AG10803 (cell line): ENCODE data around the gene KMT2D.

Experiments used
- DNase-seq: peaks from one replicate; pipeline ENCODE4 v3.0.0; 2010; ENCODE audit warnings: low read depth
- H3K4me3 ChIP-seq: 2 replicates; pipeline ENCODE4 v1.5.1; 2011; ENCODE audit warnings: mild to moderate bottlenecking, low read length, control low read depth
- TF ChIP-seq, protein P1 (sequence below): conservative IDR thresholded peaks from 2 replicates; pipeline ENCODE4 v1.5.1; 2011; ENCODE audit warnings: mild to moderate bottlenecking, low read length, control low read depth, inconsistent platforms

Gene KMT2D

DNA sequence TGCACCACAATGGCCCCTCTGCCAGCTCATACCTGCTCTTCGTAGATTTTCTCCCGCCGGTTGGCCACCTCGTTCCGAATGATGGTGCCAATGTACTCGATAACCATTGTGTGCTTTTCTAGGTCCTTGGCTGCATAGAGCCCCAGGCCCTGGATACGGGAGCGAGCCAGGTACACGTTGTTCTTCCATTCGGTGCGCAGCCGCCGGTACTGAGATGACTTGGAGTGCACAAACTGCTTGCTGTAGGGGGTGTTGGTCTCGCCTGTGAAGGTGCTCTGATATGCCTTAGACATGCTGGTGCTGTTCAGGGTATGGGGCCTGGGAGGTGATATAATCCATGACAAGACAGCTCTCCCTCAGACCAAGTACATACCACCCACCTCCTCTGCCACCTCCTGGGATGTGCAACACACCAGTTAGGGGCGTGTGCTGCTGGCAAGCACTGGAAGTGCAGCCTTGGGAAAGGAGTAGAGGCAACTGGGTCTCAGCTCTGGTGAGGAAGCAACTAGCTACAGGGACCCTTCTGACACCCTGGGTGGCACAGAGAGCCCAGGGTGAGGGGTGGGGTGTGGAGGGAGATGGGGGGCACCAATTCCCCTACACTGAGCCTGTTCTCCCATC lies 37.9 kb downstream of the KMT2D start:
- TF ChIP-seq, protein P1, sequence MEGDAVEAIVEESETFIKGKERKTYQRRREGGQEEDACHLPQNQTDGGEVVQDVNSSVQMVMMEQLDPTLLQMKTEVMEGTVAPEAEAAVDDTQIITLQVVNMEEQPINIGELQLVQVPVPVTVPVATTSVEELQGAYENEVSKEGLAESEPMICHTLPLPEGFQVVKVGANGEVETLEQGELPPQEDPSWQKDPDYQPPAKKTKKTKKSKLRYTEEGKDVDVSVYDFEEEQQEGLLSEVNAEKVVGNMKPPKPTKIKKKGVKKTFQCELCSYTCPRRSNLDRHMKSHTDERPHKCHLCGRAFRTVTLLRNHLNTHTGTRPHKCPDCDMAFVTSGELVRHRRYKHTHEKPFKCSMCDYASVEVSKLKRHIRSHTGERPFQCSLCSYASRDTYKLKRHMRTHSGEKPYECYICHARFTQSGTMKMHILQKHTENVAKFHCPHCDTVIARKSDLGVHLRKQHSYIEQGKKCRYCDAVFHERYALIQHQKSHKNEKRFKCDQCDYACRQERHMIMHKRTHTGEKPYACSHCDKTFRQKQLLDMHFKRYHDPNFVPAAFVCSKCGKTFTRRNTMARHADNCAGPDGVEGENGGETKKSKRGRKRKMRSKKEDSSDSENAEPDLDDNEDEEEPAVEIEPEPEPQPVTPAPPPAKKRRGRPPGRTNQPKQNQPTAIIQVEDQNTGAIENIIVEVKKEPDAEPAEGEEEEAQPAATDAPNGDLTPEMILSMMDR: no peak
- no peak overlapping the region for H3K4me3 ChIP-seq
- DNase-seq: no peak

DNA sequence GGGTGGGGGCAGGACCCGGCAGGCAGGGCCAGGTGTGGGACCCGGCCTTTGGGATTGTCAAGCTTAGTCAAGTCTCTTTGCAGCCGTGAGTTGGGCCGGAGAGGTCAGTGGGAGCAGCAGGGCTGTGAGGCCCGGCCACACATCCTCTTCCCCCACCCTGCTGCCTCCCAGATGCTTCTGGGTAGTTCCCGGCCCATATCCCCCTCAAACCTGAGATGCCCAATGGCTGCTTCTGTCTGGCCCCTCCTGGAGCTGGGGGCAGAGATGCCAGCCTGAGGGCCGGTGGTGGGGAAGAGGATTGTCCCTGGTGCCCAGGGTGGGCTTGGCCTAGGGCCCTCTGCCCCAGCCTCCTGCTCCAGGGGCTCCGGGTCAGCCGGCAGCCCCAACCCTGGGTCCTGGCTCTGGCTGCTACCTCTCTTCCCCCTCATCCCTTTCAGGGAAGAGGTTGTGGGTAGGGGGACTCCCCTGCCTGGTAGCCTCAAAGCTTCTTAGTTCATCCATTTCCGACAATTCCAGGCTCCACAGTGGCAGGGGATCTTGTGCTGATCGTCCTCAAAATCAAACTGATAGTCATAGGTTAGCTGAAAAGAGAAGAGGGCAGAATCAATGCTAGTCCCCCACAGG lies 39.2 kb downstream of the KMT2D start:
- H3K4me3 ChIP-seq: no peak overlapping the region
- TF ChIP-seq, protein P1: no peak
- no peak for DNase-seq

DNA sequence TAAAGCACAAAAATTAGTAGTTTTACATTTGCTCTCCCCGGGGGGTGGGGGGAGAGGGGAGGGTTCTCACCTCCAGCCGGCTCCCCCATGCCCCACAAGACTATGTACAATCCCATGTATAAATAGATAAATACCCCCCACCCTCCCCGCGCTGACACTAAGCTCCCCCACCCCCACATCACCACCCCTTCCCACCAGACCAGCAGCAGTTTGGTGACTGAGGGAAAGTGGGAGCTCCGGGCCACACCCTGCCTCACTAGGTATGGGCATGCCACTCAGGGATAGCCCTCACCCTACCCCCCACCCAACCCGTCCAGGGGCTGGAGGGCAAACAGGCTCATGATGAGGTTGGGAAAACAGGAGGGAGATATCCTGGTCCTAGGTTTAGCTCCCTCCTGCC lies 40.2 kb downstream of the KMT2D start:
- TF ChIP-seq, protein P1: no peak
- no peak overlapping the region for H3K4me3 ChIP-seq
- DNase-seq: no peak

DNA sequence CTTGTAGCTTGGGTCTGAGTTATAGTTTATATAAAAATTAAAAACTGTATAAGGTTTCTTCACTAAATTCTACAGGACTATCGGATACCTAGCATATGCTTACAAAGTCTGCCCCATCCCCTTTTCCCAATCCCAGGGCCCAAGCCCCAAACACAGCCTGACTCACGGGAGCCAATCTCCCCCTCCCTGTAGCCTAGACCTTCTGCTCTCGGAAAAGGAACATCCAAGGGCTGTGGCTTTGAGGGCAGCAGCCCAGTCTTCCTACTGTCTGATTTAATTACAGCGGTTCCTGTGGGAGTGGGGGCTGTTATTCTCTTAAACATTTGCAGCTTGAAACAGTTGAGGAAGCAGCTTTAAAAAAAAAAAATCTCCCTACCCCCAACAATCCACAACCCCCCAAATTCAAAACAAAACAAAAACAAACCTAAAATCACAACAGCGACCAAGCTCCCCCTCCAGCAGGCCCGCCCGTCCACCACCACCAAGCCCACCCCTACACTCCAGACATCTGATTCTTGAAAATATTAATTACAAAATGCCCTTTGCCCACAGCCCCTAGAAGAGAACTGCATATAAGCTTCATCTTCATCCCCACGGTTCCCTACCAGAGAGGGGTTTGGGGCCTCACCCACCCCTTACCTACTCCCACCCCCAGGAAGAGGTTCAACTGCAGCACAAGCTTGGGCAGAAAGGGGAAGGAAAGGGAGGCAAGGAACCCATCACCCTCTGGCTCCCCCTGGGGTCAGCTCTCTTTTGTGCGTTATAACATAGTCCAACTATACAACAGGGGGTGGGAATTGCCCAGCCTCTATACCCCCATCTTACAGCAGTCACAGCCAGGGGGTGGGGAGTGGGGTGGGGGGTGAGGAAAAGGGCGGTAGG lies 40.9 kb downstream of the KMT2D start:
- TF ChIP-seq, protein P1: peak; percentile 51
- no peak overlapping the region; the same call in 1 of the 2 replicates for H3K4me3 ChIP-seq
- DNase-seq: peak; percentile 52

DNA sequence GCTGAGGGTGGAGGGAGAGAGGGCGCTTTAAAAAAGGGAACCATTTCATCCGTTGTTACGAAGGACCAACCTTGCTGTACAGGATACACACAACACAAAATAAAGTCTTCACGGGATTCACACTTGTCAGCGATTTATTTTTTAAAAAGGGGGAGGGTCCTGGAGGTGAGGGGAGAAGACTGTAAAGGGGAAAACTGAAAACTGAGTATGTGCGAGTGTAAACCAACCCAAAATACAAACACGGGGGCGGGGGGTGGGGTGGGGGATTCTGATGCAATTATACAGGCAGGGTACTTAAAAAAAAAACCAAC lies 41.5 kb downstream of the KMT2D start:
- peak overlapping the region; percentile 96 for H3K4me3 ChIP-seq
- TF ChIP-seq, protein P1: no peak
- DNase-seq: peak; percentile 15

DNA sequence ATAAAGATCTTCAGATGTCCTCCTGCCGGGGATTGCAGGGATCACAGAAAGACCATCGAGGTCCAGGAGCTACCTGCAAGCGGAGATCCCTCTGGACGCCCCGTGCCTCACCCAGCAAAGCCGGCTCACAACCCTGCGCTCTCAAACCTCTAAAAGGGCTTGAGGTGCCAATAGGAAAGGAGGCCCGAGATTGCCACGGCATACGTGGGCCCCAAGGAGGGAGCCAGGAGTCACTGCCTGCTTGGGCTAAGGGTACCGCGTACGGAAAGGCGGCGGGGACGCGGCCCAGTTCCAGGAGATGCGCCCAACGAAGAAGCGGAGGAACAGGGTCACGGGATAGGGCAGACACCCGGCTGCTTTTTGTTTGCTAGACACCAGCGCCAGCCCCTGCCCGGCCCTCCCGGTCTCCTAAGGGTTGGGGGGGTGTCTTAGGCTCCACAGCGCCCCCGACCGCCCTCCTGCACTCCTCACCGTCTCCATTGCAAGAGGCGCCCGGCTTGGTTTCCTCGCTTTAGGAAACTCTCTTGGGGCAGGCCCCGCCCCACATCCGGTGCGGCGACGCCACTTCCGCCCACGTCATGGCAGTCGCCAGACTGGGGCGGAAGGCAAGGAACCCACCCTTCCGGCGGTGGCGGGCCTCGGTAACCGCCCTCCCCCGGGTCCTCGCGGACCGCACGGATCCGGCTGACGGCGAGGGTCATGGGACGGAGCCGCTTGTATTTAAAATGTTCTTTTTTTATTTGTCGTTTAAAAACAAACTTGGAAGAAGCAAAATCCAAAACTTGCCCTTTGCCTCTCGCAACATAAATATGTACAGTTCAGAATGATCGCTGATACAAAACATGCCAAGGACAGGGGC lies 42.1 kb downstream of the KMT2D start, which contains the start of gene PRKAG1:
TSS of gene PRKAG1 (minus strand) at position 516 of the 859 bp plus-strand sequence. CDS start at position 480, 36 bp downstream.
- TF ChIP-seq, protein P1: peak; percentile 57
- peak within 1 kb of the TSS; percentile 96 for H3K4me3 ChIP-seq
- peak; percentile 97 for DNase-seq
